ENCODE results near the gene SNAP23. TPM values are rescaled to one million over a fixed set of nuclear protein-coding genes. Genes with fewer than 3 reads are reported as not detected.
"Not testable (repeated sequence)": the region's sequence is repeated elsewhere in the genome, so short reads cannot be mapped to it uniquely, and the experiment has no call there.

Gene SNAP23
- total RNA-seq, 1 experiment from 2014 or later, result 31.2 TPM

DNA sequence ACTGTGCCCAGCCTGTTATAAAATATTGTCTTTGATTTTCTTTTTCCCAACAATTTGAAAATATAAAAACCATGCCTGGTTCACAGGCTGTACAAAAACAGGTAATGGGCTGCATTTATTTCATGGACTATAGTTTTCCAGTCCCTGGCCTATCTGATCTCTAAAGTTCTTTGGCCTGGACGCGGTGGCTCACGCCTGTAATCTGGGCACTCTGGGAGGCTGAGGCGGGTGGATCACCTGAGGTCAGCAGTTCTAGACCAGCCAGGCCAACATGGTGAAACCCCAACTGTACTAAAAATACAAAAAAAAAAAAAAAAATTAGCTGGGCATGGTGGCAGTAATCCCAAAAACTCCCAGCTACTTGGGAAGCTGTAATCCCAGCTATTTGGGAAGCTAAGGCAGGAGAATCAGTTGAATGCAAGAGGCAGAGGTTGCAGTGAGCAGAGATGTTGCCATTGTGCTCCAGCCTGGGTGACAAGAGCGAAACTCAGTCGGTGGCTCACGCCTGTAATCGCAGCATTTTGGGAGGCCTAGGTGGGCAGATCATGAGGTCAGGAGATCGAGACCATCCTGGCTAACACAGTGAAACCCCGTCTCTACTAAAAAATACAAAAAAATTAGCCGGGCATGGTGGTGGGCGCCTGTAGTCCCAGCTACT, 61.2 kb downstream of the SNAP23 start:
- H3K4me3 ChIP-seq (replicated peaks in 1 of 2; ENCODE audit: low read depth in 1 of 2, low read length in 2 of 2); RAD21 ChIA-PET (ENCODE audit: low non-redundant PET in 1 of 2, low total read pairs in 2 of 2, uncharacterized antibody in 2 of 2, unreplicated experiment in 2 of 2); H3K27me3 ChIP-seq (ENCODE audit: insufficient read depth, low read length); BruUV-seq (replicated peaks); H3K9ac ChIP-seq (ENCODE audit: low read length); intact Hi-C loops (cut with micrococcal nuclease); H2AFZ ChIP-seq (ENCODE audit: low read depth, low read length, poor library complexity, severe bottlenecking); H3K9me3 ChIP-seq (ENCODE audit: control insufficient read depth in 1 of 2, insufficient read depth in 1 of 2, low read depth in 1 of 2, low read length in 2 of 2); H4K20me1 ChIP-seq (ENCODE audit: insufficient read depth); H3K4me2 ChIP-seq (ENCODE audit: low read length); ATAC-seq; CTCF ChIA-PET; DNase-seq (ENCODE audit: low read depth, low spot score); H3K9me2 ChIP-seq (ENCODE audit: insufficient read depth); H3K4me1 ChIP-seq (ENCODE audit: control insufficient read depth in 1 of 2, insufficient read depth in 2 of 2, low read length in 2 of 2); H3K27ac ChIP-seq (ENCODE audit: low read depth, low read length): not testable (repeated sequence)
- POLR2A ChIA-PET, result interaction anchor here (2.0 kb wide), 1 partner anchor 9 kb away, joined by 4 read pairs; the partner anchor contains the start of genes HAUS2 and LRRC57
- Histone ChIP-seq H3K79me2 (ENCODE audit: insufficient read depth, low read length) (peaks cover 81% of the 10 kb centered on the region), H3K36me3 (ENCODE audit: control insufficient read depth in 1 of 2, insufficient read depth in 2 of 2, low read length in 2 of 2) (peaks cover 14 to 26% of the 10 kb centered on the region in 2 experiments; a peak in 3 of 4 replicates)

DNA sequence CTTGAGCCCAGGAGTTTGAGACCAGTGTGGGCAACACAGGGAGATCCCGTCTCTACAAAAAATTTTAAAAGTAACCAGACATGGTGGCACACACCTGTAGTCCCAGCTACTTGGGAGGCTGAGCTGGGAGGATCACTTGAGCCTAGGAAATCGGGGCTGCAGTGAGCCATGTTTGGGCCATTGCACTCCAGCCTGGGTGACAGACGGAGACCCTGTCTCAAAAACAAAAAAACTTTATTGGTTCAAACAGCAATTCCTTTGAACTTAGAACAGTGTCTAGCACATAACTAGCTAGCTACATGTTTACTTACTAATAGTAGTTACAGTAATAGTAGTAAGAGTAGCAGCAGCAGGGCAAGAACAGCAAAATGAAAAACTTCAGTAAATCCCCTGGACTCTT, 63.3 kb downstream of the SNAP23 start:
- ChIA-PET POLR2A (no interaction called here), RAD21 (ENCODE audit: low non-redundant PET in 1 of 2, low total read pairs in 2 of 2, uncharacterized antibody in 2 of 2, unreplicated experiment in 2 of 2) (no interaction called here), CTCF (no interaction called here)
- no peak overlapping the region for H2AFZ ChIP-seq (ENCODE audit: low read depth, low read length, poor library complexity, severe bottlenecking)
- no peak overlapping the region for H3K27ac ChIP-seq (ENCODE audit: low read depth, low read length)
- no peak overlapping the region for H3K4me2 ChIP-seq (ENCODE audit: low read length)
- no peaks in the 10 kb centered on the region for H3K9me3 ChIP-seq (ENCODE audit: control insufficient read depth in 1 of 2, insufficient read depth in 1 of 2, low read depth in 1 of 2, low read length in 2 of 2)
- no peaks in the 10 kb centered on the region for H3K27me3 ChIP-seq (ENCODE audit: insufficient read depth, low read length)
- TF ChIP-seq ATF3 (IDR thresholded peaks at IDR 0.05) (no peak), CEBPB (IDR thresholded peaks at IDR 0.05; ENCODE audit: low read depth) (no peak), RAD21 (IDR thresholded peaks at IDR 0.05; ENCODE audit: low read depth) (no peak), FOSL1 (IDR thresholded peaks at IDR 0.05; ENCODE audit: low read depth) (no peak), SRF (IDR thresholded peaks at IDR 0.05; ENCODE audit: low read depth) (no peak), CBX3 (IDR thresholded peaks at IDR 0.05; ENCODE audit: low read depth) (no peak), JUND (IDR thresholded peaks at IDR 0.05) (no peak), EGR1 (IDR thresholded peaks at IDR 0.05; ENCODE audit: low read depth) (no peak), ZFX (IDR thresholded peaks at IDR 0.05) (no peak)
- TF ChIP-seq, protein P1, sequence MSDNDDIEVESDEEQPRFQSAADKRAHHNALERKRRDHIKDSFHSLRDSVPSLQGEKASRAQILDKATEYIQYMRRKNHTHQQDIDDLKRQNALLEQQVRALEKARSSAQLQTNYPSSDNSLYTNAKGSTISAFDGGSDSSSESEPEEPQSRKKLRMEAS (IDR thresholded peaks at IDR 0.05), result no peak
- TF ChIP-seq, protein P2, sequence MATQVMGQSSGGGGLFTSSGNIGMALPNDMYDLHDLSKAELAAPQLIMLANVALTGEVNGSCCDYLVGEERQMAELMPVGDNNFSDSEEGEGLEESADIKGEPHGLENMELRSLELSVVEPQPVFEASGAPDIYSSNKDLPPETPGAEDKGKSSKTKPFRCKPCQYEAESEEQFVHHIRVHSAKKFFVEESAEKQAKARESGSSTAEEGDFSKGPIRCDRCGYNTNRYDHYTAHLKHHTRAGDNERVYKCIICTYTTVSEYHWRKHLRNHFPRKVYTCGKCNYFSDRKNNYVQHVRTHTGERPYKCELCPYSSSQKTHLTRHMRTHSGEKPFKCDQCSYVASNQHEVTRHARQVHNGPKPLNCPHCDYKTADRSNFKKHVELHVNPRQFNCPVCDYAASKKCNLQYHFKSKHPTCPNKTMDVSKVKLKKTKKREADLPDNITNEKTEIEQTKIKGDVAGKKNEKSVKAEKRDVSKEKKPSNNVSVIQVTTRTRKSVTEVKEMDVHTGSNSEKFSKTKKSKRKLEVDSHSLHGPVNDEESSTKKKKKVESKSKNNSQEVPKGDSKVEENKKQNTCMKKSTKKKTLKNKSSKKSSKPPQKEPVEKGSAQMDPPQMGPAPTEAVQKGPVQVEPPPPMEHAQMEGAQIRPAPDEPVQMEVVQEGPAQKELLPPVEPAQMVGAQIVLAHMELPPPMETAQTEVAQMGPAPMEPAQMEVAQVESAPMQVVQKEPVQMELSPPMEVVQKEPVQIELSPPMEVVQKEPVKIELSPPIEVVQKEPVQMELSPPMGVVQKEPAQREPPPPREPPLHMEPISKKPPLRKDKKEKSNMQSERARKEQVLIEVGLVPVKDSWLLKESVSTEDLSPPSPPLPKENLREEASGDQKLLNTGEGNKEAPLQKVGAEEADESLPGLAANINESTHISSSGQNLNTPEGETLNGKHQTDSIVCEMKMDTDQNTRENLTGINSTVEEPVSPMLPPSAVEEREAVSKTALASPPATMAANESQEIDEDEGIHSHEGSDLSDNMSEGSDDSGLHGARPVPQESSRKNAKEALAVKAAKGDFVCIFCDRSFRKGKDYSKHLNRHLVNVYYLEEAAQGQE (IDR thresholded peaks at IDR 0.05; ENCODE audit: low read depth), result no peak
- TF ChIP-seq, protein P3, sequence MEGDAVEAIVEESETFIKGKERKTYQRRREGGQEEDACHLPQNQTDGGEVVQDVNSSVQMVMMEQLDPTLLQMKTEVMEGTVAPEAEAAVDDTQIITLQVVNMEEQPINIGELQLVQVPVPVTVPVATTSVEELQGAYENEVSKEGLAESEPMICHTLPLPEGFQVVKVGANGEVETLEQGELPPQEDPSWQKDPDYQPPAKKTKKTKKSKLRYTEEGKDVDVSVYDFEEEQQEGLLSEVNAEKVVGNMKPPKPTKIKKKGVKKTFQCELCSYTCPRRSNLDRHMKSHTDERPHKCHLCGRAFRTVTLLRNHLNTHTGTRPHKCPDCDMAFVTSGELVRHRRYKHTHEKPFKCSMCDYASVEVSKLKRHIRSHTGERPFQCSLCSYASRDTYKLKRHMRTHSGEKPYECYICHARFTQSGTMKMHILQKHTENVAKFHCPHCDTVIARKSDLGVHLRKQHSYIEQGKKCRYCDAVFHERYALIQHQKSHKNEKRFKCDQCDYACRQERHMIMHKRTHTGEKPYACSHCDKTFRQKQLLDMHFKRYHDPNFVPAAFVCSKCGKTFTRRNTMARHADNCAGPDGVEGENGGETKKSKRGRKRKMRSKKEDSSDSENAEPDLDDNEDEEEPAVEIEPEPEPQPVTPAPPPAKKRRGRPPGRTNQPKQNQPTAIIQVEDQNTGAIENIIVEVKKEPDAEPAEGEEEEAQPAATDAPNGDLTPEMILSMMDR (IDR thresholded peaks at IDR 0.05 in 2 of 3, conservative IDR thresholded peaks at IDR 0.05 in 1 of 3; ENCODE audit: borderline replicate concordance in 1 of 3, insufficient read depth in 1 of 3, low read depth in 2 of 3, low read length in 2 of 3), result no peak
- intact Hi-C loops (cut with micrococcal nuclease), result no loop called here
- H3K79me2 ChIP-seq (ENCODE audit: insufficient read depth, low read length), result peaks cover 61% of the 10 kb centered on the region
- H3K4me1 ChIP-seq (ENCODE audit: control insufficient read depth in 1 of 2, insufficient read depth in 2 of 2, low read length in 2 of 2), result no peaks in the 10 kb centered on the region
- H4K20me1 ChIP-seq (ENCODE audit: insufficient read depth), result peaks cover 3% of the 10 kb centered on the region; the same call in 1 of the 2 replicates
- no peak for ATAC-seq
- no peak overlapping the region for H3K9ac ChIP-seq (ENCODE audit: low read length)
- BruUV-seq (replicated peaks), result no TSS peak
- peaks cover 23 to 38% of the 10 kb centered on the region in 2 experiments; a peak in 3 of 4 replicates for H3K36me3 ChIP-seq (ENCODE audit: control insufficient read depth in 1 of 2, insufficient read depth in 2 of 2, low read length in 2 of 2)
- no peaks in the 10 kb centered on the region for H3K9me2 ChIP-seq (ENCODE audit: insufficient read depth)
- no peak overlapping the region for H3K4me3 ChIP-seq (replicated peaks in 1 of 2; ENCODE audit: low read depth in 1 of 2, low read length in 2 of 2)
- DNase-seq (ENCODE audit: low read depth, low spot score), result no peak
